Measurements from ENCODE around the gene NAA15. TPM values are rescaled to one million over a fixed set of nuclear protein-coding genes. Genes with fewer than 3 reads are reported as not detected.
"Not testable (repeated sequence)": the region's sequence is repeated elsewhere in the genome, so short reads cannot be mapped to it uniquely, and the experiment has no call there.

Gene NAA15
- total and polyA plus RNA-seq, 4 donors: 6.7 to 18.2 (median 11.1) TPM

GRCh38 chr4:139443661-139444060, 142.4 kb downstream of the NAA15 start:
- H3K27ac ChIP-seq (ENCODE audit: low read depth in 1 of 2, low read length in 2 of 2): no peak overlapping the region
- H3K36me3 ChIP-seq (ENCODE audit: control insufficient read depth in 4 of 4, insufficient read depth in 3 of 4, low read depth in 1 of 4, low read length in 3 of 4): no peaks in the 10 kb centered on the region
- TF ChIP-seq, protein P1, sequence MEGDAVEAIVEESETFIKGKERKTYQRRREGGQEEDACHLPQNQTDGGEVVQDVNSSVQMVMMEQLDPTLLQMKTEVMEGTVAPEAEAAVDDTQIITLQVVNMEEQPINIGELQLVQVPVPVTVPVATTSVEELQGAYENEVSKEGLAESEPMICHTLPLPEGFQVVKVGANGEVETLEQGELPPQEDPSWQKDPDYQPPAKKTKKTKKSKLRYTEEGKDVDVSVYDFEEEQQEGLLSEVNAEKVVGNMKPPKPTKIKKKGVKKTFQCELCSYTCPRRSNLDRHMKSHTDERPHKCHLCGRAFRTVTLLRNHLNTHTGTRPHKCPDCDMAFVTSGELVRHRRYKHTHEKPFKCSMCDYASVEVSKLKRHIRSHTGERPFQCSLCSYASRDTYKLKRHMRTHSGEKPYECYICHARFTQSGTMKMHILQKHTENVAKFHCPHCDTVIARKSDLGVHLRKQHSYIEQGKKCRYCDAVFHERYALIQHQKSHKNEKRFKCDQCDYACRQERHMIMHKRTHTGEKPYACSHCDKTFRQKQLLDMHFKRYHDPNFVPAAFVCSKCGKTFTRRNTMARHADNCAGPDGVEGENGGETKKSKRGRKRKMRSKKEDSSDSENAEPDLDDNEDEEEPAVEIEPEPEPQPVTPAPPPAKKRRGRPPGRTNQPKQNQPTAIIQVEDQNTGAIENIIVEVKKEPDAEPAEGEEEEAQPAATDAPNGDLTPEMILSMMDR (IDR thresholded peaks at IDR 0.05; ENCODE audit: low read depth, low read length, missing input control): no peak
- TF ChIP-seq ATF3 (IDR thresholded peaks at IDR 0.05) (no peak), RXRA (IDR thresholded peaks at IDR 0.05) (no peak)
- DNase-seq (ENCODE audit: low spot score): no peak
- WGBS: 93% methylated on average over 7 of the region's 7 CpGs
- H3K9me3 ChIP-seq (ENCODE audit: control insufficient read depth in 4 of 4, low read length in 3 of 4): no peaks in the 10 kb centered on the region
- H3K4me1 ChIP-seq (ENCODE audit: control insufficient read depth in 4 of 4, insufficient read depth in 4 of 4, low read length in 3 of 4): peaks cover 0 to 7% (median 0%) of the 10 kb centered on the region in 4 donors
- no peaks in the 10 kb centered on the region for H3K27me3 ChIP-seq (ENCODE audit: control insufficient read depth in 4 of 4, insufficient read depth in 4 of 4, low read length in 3 of 4)
- no peak overlapping the region for H3K4me3 ChIP-seq (ENCODE audit: low read depth in 1 of 3, low read length in 3 of 3)
- H3K9ac ChIP-seq (ENCODE audit: low read depth in 1 of 2, low read length in 2 of 2): no peak overlapping the region

- H3K4me1 ChIP-seq (ENCODE audit: control insufficient read depth in 4 of 4, insufficient read depth in 4 of 4, low read length in 3 of 4); H3K36me3 ChIP-seq (ENCODE audit: control insufficient read depth in 4 of 4, insufficient read depth in 3 of 4, low read depth in 1 of 4, low read length in 3 of 4): not testable (repeated sequence)
- 80% methylated on average over 3 of the region's 3 CpGs for WGBS
Measured at GRCh38 chr4:139444881-139445280, 143.6 kb downstream of the NAA15 start.

DNA sequence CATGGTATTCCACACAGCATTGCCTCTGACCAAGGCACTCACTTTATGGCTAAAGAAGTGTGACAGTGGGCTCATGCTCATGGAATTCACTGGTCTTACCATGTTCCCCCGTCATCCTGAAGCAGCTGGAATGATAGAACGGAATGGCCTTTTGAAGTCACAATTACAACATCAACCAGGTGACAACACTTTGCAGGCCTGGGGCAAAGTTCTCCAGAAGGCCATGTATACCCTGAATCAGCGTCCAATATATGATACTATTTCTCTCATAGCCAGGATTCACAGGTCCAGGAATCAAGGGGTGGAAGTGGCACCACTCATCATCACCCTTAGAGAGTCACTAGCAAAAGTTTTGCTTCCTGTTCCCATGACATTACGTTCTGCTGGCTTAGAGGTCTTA, 145.8 kb downstream of the NAA15 start:
- not testable (repeated sequence) for H3K9me3 ChIP-seq (ENCODE audit: control insufficient read depth in 4 of 4, low read length in 3 of 4); H3K4me3 ChIP-seq (ENCODE audit: low read depth in 1 of 3, low read length in 3 of 3); H3K27ac ChIP-seq (ENCODE audit: low read depth in 1 of 2, low read length in 2 of 2); DNase-seq (ENCODE audit: low spot score); H3K27me3 ChIP-seq (ENCODE audit: control insufficient read depth in 4 of 4, insufficient read depth in 4 of 4, low read length in 3 of 4); H3K9ac ChIP-seq (ENCODE audit: low read depth in 1 of 2, low read length in 2 of 2); H3K36me3 ChIP-seq (ENCODE audit: control insufficient read depth in 4 of 4, insufficient read depth in 3 of 4, low read depth in 1 of 4, low read length in 3 of 4)
- WGBS: 46% methylated on average over 4 of the region's 4 CpGs
- peak; percentile 20 to 34 for TF ChIP-seq RXRA (IDR thresholded peaks at IDR 0.05)
- TF ChIP-seq YY1 (IDR thresholded peaks at IDR 0.05): peak; percentile 30
- TF ChIP-seq HNF4G (IDR thresholded peaks at IDR 0.05): peak; percentile 51
- TF ChIP-seq HNF4A (conservative IDR thresholded peaks at IDR 0.05): peak; percentile 68 to 90
- peak; percentile 76 for TF ChIP-seq SP1 (IDR thresholded peaks at IDR 0.05)
- H3K4me1 ChIP-seq (ENCODE audit: control insufficient read depth in 4 of 4, insufficient read depth in 4 of 4, low read length in 3 of 4): peaks cover 1 to 12% (median 3%) of the 10 kb centered on the region in 4 donors

More at GRCh38 chr4:139444881-139445280, 143.6 kb downstream of the NAA15 start:
- not testable (repeated sequence) for H3K9ac ChIP-seq (ENCODE audit: low read depth in 1 of 2, low read length in 2 of 2); DNase-seq (ENCODE audit: low spot score); H3K4me3 ChIP-seq (ENCODE audit: low read depth in 1 of 3, low read length in 3 of 3); H3K27ac ChIP-seq (ENCODE audit: low read depth in 1 of 2, low read length in 2 of 2); H3K27me3 ChIP-seq (ENCODE audit: control insufficient read depth in 4 of 4, insufficient read depth in 4 of 4, low read length in 3 of 4); H3K9me3 ChIP-seq (ENCODE audit: control insufficient read depth in 4 of 4, low read length in 3 of 4)

DNA sequence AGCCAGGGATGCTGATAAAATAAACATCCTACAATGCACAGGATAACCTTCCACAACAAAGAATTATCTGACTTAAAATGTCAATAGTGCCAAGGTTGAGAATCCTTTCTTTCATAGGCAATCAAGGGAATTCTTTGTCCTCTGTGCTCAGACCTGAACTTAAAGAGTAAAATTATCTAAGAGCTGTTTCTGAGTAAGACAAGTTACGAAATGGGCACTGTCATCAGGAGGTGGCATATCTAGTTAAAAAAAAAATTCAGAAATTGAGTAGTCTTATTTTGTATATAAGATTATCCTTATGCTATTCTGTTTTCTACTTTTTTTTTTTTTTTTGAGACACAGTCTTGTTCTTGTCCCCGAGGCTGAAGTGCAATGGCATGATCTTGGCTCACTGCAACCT, 149.3 kb downstream of the NAA15 start:
- Histone ChIP-seq H3K27ac (ENCODE audit: low read depth in 1 of 2, low read length in 2 of 2) (no peak overlapping the region), H3K4me1 (ENCODE audit: control insufficient read depth in 4 of 4, insufficient read depth in 4 of 4, low read length in 3 of 4) (peaks cover 2 to 28% (median 12%) of the 10 kb centered on the region in 4 donors), H3K9ac (ENCODE audit: low read depth in 1 of 2, low read length in 2 of 2) (no peak overlapping the region), H3K9me3 (ENCODE audit: control insufficient read depth in 4 of 4, low read length in 3 of 4) (no peaks in the 10 kb centered on the region), H3K27me3 (ENCODE audit: control insufficient read depth in 4 of 4, insufficient read depth in 4 of 4, low read length in 3 of 4) (no peaks in the 10 kb centered on the region), H3K4me3 (ENCODE audit: low read depth in 1 of 3, low read length in 3 of 3) (no peak overlapping the region), H3K36me3 (ENCODE audit: control insufficient read depth in 4 of 4, insufficient read depth in 3 of 4, low read depth in 1 of 4, low read length in 3 of 4) (peaks cover 0 to 1% (median 0%) of the 10 kb centered on the region in 4 donors)
- 98% methylated on average over 2 of the region's 2 CpGs for WGBS
- no peak for DNase-seq (ENCODE audit: low spot score)
- TF ChIP-seq FOXA2 (IDR thresholded peaks at IDR 0.05) (no peak), REST (IDR thresholded peaks at IDR 0.05) (no peak), MAX (IDR thresholded peaks at IDR 0.05) (no peak), EGR1 (IDR thresholded peaks at IDR 0.05; ENCODE audit: low read depth in 2 of 2) (no peak), RXRA (IDR thresholded peaks at IDR 0.05) (no peak), TAF1 (conservative IDR thresholded peaks at IDR 0.05) (no peak), FOXA1 (IDR thresholded peaks at IDR 0.05) (no peak), JUND (IDR thresholded peaks at IDR 0.05) (no peak), NR2F2 (IDR thresholded peaks at IDR 0.05) (no peak), GABPA (IDR thresholded peaks at IDR 0.05 in 1 of 2, conservative IDR thresholded peaks at IDR 0.05 in 1 of 2) (no peak), HNF4A (conservative IDR thresholded peaks at IDR 0.05) (no peak), SP1 (IDR thresholded peaks at IDR 0.05) (no peak), RAD21 (IDR thresholded peaks at IDR 0.05) (no peak)
- TF ChIP-seq, protein P1 (IDR thresholded peaks at IDR 0.05; ENCODE audit: low read depth, low read length, missing input control): no peak
